Endothelial cell (in vitro differentiated cells): ENCODE data around the gene ALOX15. TPM values are rescaled to one million over a fixed set of nuclear protein-coding genes. Genes with fewer than 3 reads are reported as not detected.
"Not testable (repeated sequence)": the region's sequence is repeated elsewhere in the genome, so short reads cannot be mapped to it uniquely, and the experiment has no call there.

Experiments used
- DNase-seq: peaks from one replicate; pipeline ENCODE4 v3.0.0; 2021; ENCODE audit warnings: low spot score
- H3K27ac Mint-ChIP-seq: one replicate; pipeline ENCODE4 v1.8.0; 2021; ENCODE audit warnings: mixed read lengths, inconsistent platforms; ENCODE audit not compliant: unreplicated experiment
- H3K27me3 Mint-ChIP-seq: one replicate; pipeline ENCODE4 v1.8.0; 2021; ENCODE audit warnings: mild to moderate bottlenecking, moderate library complexity, mixed read lengths, inconsistent platforms; ENCODE audit not compliant: unreplicated experiment
- H3K36me3 Mint-ChIP-seq: one replicate; pipeline ENCODE4 v1.8.0; 2021; ENCODE audit warnings: mild to moderate bottlenecking, low read depth, mixed read lengths, inconsistent platforms; ENCODE audit not compliant: unreplicated experiment
- H3K4me1 Mint-ChIP-seq: one replicate; pipeline ENCODE4 v1.8.0; 2021; ENCODE audit warnings: mild to moderate bottlenecking, mixed read lengths, inconsistent platforms; ENCODE audit not compliant: unreplicated experiment
- H3K4me3 Mint-ChIP-seq: one replicate; pipeline ENCODE4 v1.8.0; 2021; ENCODE audit warnings: mild to moderate bottlenecking, mixed read lengths, inconsistent platforms; ENCODE audit not compliant: unreplicated experiment
- H3K9me3 Mint-ChIP-seq: one replicate; pipeline ENCODE4 v1.8.0; 2021; ENCODE audit warnings: mixed read lengths, inconsistent platforms; ENCODE audit not compliant: unreplicated experiment
- total RNA-seq: library from RNA; stranded (reverse); fragmentation: NEBNext Ultra II Directional; extraction: Animal tissue kit (Norgen Biotek cat#: 25700); gene quantifications from one replicate; pipeline ENCODE4 v1.2.1, GENCODE V29; 2021; ENCODE audit not compliant: unreplicated experiment
- TF ChIP-seq, protein P1 (sequence below): fragments of 200-600 bp; sonication (generic); IDR thresholded peaks from one replicate; pipeline ENCODE4 v1.5.0; 2021; ENCODE audit warnings: antibody characterized with exemption; ENCODE audit not compliant: unreplicated experiment

Gene ALOX15
- total RNA-seq, 1 donor from 2014 or later, result 17.0 TPM

DNA sequence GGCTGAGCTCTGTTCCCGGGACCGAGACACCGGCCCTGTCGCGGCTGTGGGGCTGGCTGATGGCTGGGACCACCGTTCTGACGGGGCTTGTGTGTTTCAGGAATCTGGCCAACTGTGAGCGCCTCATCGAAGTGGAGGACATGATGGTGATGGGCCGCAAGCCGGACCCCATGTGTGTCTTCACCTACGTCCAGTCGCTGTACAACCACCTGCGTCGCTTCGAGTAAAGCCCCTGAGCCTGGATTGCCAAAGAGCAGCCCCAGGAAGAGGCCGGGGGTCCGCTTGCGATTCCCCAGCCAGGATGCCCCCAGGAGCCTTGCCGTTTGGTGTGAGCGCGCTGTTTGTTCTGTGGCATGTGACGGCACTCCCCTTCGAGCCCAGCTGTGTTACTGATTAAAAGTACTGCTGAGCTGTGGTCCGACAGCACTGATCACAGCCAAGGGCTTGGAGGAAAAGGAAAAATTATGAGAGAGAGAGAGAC lies 34.2 kb downstream of the ALOX15 start:
- H3K27me3 Mint-ChIP-seq, result no peaks in the 10 kb centered on the region
- H3K9me3 Mint-ChIP-seq, result no peaks in the 10 kb centered on the region
- TF ChIP-seq, protein P1, sequence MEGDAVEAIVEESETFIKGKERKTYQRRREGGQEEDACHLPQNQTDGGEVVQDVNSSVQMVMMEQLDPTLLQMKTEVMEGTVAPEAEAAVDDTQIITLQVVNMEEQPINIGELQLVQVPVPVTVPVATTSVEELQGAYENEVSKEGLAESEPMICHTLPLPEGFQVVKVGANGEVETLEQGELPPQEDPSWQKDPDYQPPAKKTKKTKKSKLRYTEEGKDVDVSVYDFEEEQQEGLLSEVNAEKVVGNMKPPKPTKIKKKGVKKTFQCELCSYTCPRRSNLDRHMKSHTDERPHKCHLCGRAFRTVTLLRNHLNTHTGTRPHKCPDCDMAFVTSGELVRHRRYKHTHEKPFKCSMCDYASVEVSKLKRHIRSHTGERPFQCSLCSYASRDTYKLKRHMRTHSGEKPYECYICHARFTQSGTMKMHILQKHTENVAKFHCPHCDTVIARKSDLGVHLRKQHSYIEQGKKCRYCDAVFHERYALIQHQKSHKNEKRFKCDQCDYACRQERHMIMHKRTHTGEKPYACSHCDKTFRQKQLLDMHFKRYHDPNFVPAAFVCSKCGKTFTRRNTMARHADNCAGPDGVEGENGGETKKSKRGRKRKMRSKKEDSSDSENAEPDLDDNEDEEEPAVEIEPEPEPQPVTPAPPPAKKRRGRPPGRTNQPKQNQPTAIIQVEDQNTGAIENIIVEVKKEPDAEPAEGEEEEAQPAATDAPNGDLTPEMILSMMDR, result no peak
- peaks cover 4% of the 10 kb centered on the region for H3K36me3 Mint-ChIP-seq
- peaks cover 17% of the 10 kb centered on the region for H3K4me1 Mint-ChIP-seq
- H3K27ac Mint-ChIP-seq, result no peak overlapping the region
- peak; percentile 2 for DNase-seq
- no peak overlapping the region for H3K4me3 Mint-ChIP-seq

GRCh38 chr17:4605826-4606225 lies 35.7 kb downstream of the ALOX15 start:
- H3K27ac Mint-ChIP-seq, result no peak overlapping the region
- DNase-seq, result peak; percentile 2
- peaks cover 17% of the 10 kb centered on the region for H3K4me1 Mint-ChIP-seq
- TF ChIP-seq, protein P1, result no peak
- H3K36me3 Mint-ChIP-seq, result peaks cover 4% of the 10 kb centered on the region
- peaks cover 2% of the 10 kb centered on the region for H3K27me3 Mint-ChIP-seq
- H3K4me3 Mint-ChIP-seq, result no peak overlapping the region
- H3K9me3 Mint-ChIP-seq, result no peaks in the 10 kb centered on the region

DNA sequence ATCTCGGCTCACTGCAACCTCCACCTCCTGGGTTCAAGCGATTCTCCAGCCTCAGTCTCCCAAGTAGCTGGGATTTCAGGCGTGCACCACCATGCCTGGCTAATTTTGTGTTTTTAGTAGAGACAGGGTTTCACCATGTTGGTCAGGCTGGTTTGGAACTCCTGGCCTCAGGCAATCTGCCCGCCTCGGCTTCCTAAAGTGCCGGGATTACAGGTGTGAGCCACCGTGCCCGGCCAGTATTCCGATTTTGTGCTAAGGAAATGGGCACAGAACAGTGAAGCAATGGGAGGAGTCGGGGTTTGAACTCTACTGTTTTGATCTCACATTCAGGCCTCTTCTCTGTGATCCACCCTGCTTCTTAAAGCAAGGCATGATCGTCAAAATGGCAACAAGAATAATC lies 36.7 kb downstream of the ALOX15 start:
- H3K9me3 Mint-ChIP-seq, result not testable (repeated sequence)

DNA sequence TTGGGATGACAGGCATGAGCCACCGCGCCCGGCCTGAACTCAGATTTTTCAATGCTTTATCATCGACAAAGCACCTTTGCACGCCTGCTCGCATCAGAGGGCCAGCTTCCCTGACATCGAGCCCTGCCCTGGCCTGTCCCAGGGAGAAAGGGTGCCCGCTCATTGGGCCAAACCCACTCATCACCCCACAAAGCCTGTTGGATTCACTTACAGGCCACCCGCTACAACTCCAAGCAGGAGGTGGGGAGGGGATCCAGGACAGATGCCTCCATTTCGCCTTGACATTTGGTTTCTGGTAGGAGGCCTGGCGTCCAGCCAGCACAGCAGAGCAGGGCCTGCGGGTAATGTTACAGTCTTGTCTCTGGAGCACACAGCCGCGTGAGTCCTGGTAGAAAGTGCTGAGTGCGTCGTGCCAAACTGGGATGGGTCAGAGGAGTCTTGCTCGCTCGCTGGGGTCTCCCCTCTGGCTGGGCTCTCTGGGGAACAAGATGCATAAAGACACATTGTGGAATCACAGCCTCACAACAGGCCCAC lies 37.3 kb downstream of the ALOX15 start:
- H3K4me3 Mint-ChIP-seq, result no peak overlapping the region
- peaks cover 16% of the 10 kb centered on the region for H3K4me1 Mint-ChIP-seq
- TF ChIP-seq, protein P1, result no peak
- peaks cover 2% of the 10 kb centered on the region for H3K36me3 Mint-ChIP-seq
- H3K27me3 Mint-ChIP-seq, result peaks cover 2% of the 10 kb centered on the region
- H3K27ac Mint-ChIP-seq, result no peak overlapping the region
- DNase-seq, result no peak
- H3K9me3 Mint-ChIP-seq, result no peaks in the 10 kb centered on the region

More for the DNA sequence above, 36.7 kb downstream of the ALOX15 start:
- H3K4me3 Mint-ChIP-seq, H3K27ac Mint-ChIP-seq, H3K27me3 Mint-ChIP-seq, H3K36me3 Mint-ChIP-seq, DNase-seq: not testable (repeated sequence)
- H3K4me1 Mint-ChIP-seq, result peaks cover 17% of the 10 kb centered on the region

- Mint-ChIP-seq H3K27ac (no peak overlapping the region), H3K36me3 (no peaks in the 10 kb centered on the region)
- TF ChIP-seq, protein P1, result no peak
Observed at GRCh38 chr17:4602041-4602440, 39.4 kb downstream of the ALOX15 start.

More at GRCh38 chr17:4602041-4602440, 39.4 kb downstream of the ALOX15 start:
- Mint-ChIP-seq H3K9me3 (no peaks in the 10 kb centered on the region), H3K27me3 (peaks cover 4% of the 10 kb centered on the region), H3K4me3 (no peak overlapping the region), H3K4me1 (no peaks in the 10 kb centered on the region)
- no peak for DNase-seq
